Measurements from ENCODE around the gene PDE6D.
"Not testable (repeated sequence)": the region's sequence is repeated elsewhere in the genome, so short reads cannot be mapped to it uniquely, and the experiment has no call there.

The PDE6D gene

GRCh38 chr2:231718799-231719198, 62.3 kb downstream of the PDE6D start:
- DNase-seq (ENCODE audit: low spot score), result no peak

GRCh38 chr2:231717281-231718171, 63.6 kb downstream of the PDE6D start:
- peak; percentile 58 for DNase-seq (ENCODE audit: low spot score)

GRCh38 chr2:231716666-231717280, 64.3 kb downstream of the PDE6D start:
- DNase-seq (ENCODE audit: low spot score), result no peak

GRCh38 chr2:231715988-231716616, 65.0 kb downstream of the PDE6D start:
- DNase-seq (ENCODE audit: low spot score), result no peak

GRCh38 chr2:231715499-231715837, 65.6 kb downstream of the PDE6D start:
- no peak for DNase-seq (ENCODE audit: low spot score)

GRCh38 chr2:231714639-231715498, 66.2 kb downstream of the PDE6D start:
- DNase-seq (ENCODE audit: low spot score), result peak; percentile 62

- DNase-seq (ENCODE audit: low spot score), result peak; percentile 92
Measured at GRCh38 chr2:231713730-231714638, 67.1 kb downstream of the PDE6D start.

GRCh38 chr2:231713406-231713729, 67.7 kb downstream of the PDE6D start:
- not testable (repeated sequence) for DNase-seq (ENCODE audit: low spot score)

GRCh38 chr2:231712451-231713021, 68.5 kb downstream of the PDE6D start:
- DNase-seq (ENCODE audit: low spot score), result not testable (repeated sequence)

- no peak for DNase-seq (ENCODE audit: low spot score)
Measured at GRCh38 chr2:231711677-231712450, 69.2 kb downstream of the PDE6D start.

- DNase-seq (ENCODE audit: low spot score), result no peak
Measured at GRCh38 chr2:231710799-231711676, 70.0 kb downstream of the PDE6D start.

GRCh38 chr2:231709981-231710798, 70.9 kb downstream of the PDE6D start:
- peak; percentile 87 for DNase-seq (ENCODE audit: low spot score)

- peak; percentile 64 for DNase-seq (ENCODE audit: low spot score)
Measured at GRCh38 chr2:231709636-231709980, 71.5 kb downstream of the PDE6D start.

GRCh38 chr2:231708773-231709635, 72.1 kb downstream of the PDE6D start:
- no peak for DNase-seq (ENCODE audit: low spot score)

GRCh38 chr2:231707927-231708772, 72.9 kb downstream of the PDE6D start, which contains the start of gene PTMA:
Gene PTMA, plus strand, starts transcription at chr2:231708525. Its CDS starts 182 bp downstream, at chr2:231708707.
- DNase-seq (ENCODE audit: low spot score), result peak; percentile 99

GRCh38 chr2:231707625-231707926, 73.5 kb downstream of the PDE6D start:
- DNase-seq (ENCODE audit: low spot score), result no peak

Measured in RKO (cell line).